ENCODE results near the gene ELAPOR1. TPM values are rescaled to one million over a fixed set of nuclear protein-coding genes. Genes with fewer than 3 reads are reported as not detected.

ELAPOR1 gene
- total and polyA plus RNA-seq, 9 of the 15 experiments (the other 6 are each of a cell fraction or from before 2014, with no cell fraction given): 0.07 to 1.2 (median 0.18) TPM

GRCh38 chr1:109084563-109085517 is 29.1 kb upstream of the ELAPOR1 start (continued):
- TF ChIP-seq NR2C2 (CRISPR knock-in tag; IDR thresholded peaks at IDR 0.05): no peak
- peak; percentile 37 for TF ChIP-seq NR2C2 (tag; IDR thresholded peaks at IDR 0.05)
- no peak for TF ChIP-seq CCAR2 (IDR thresholded peaks at IDR 0.05; ENCODE audit: low read depth, low read length)
- no peak for TF ChIP-seq BCOR (IDR thresholded peaks at IDR 0.05)
- TF ChIP-seq, protein P1, sequence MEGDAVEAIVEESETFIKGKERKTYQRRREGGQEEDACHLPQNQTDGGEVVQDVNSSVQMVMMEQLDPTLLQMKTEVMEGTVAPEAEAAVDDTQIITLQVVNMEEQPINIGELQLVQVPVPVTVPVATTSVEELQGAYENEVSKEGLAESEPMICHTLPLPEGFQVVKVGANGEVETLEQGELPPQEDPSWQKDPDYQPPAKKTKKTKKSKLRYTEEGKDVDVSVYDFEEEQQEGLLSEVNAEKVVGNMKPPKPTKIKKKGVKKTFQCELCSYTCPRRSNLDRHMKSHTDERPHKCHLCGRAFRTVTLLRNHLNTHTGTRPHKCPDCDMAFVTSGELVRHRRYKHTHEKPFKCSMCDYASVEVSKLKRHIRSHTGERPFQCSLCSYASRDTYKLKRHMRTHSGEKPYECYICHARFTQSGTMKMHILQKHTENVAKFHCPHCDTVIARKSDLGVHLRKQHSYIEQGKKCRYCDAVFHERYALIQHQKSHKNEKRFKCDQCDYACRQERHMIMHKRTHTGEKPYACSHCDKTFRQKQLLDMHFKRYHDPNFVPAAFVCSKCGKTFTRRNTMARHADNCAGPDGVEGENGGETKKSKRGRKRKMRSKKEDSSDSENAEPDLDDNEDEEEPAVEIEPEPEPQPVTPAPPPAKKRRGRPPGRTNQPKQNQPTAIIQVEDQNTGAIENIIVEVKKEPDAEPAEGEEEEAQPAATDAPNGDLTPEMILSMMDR (IDR thresholded peaks at IDR 0.05 in 2 of 3, conservative IDR thresholded peaks at IDR 0.05 in 1 of 3; ENCODE audit: insufficient read depth in 2 of 3, low read depth in 1 of 3, low read length in 3 of 3): no peak
- TF ChIP-seq ZSCAN29 (IDR thresholded peaks at IDR 0.05): no peak
- TF ChIP-seq HNRNPL (IDR thresholded peaks at IDR 0.05; ENCODE audit: low read depth, low read length): no peak
- no peak for TF ChIP-seq CCNT2 (IDR thresholded peaks at IDR 0.05; ENCODE audit: borderline replicate concordance, extremely low read depth, insufficient read length, low read depth, low read length)
- TF ChIP-seq STAT5B (CRISPR knock-in tag; IDR thresholded peaks at IDR 0.05): no peak
- TF ChIP-seq ZNF316 (IDR thresholded peaks at IDR 0.05): peak; percentile 37; the same call in 1 of the 2 replicates
- TF ChIP-seq KDM2B (CRISPR knock-in tag; IDR thresholded peaks at IDR 0.05): no peak
- no peak for TF ChIP-seq RBM22 (IDR thresholded peaks at IDR 0.05; ENCODE audit: low read depth, low read length, poor library complexity, severe bottlenecking)
- TF ChIP-seq CBFB (CRISPR knock-in tag; IDR thresholded peaks at IDR 0.05): no peak
- TF ChIP-seq SRSF3 (IDR thresholded peaks at IDR 0.05; ENCODE audit: insufficient read depth, low read length): no peak
- TF ChIP-seq SMAD2 (IDR thresholded peaks at IDR 0.05; ENCODE audit: low read depth, low read length): no peak
- TF ChIP-seq ZNF133 (CRISPR knock-in tag; IDR thresholded peaks at IDR 0.05): no peak
- no peak for TF ChIP-seq E2F5 (CRISPR knock-in tag; IDR thresholded peaks at IDR 0.05)
- no peak for TF ChIP-seq PRDM10 (IDR thresholded peaks at IDR 0.05; ENCODE audit: partially characterized antibody)
- peak; percentile 90 for TF ChIP-seq ZNF384 (IDR thresholded peaks at IDR 0.05; ENCODE audit: low read depth, low read length)
- no peak for TF ChIP-seq RHOXF2B (CRISPR knock-in tag; conservative IDR thresholded peaks at IDR 0.05)

Measured in K562 (cell line).